HG02571 (cell line): ENCODE measurements around the gene PLAGL2.

Source experiments
- ATAC-seq: cut with Tn5 transposase; IDR thresholded peaks from one replicate; pipeline ENCODE4 v1.9.1; 2021; ENCODE audit warnings: mild to moderate bottlenecking, moderate library complexity; ENCODE audit not compliant: unreplicated experiment

Gene PLAGL2

DNA sequence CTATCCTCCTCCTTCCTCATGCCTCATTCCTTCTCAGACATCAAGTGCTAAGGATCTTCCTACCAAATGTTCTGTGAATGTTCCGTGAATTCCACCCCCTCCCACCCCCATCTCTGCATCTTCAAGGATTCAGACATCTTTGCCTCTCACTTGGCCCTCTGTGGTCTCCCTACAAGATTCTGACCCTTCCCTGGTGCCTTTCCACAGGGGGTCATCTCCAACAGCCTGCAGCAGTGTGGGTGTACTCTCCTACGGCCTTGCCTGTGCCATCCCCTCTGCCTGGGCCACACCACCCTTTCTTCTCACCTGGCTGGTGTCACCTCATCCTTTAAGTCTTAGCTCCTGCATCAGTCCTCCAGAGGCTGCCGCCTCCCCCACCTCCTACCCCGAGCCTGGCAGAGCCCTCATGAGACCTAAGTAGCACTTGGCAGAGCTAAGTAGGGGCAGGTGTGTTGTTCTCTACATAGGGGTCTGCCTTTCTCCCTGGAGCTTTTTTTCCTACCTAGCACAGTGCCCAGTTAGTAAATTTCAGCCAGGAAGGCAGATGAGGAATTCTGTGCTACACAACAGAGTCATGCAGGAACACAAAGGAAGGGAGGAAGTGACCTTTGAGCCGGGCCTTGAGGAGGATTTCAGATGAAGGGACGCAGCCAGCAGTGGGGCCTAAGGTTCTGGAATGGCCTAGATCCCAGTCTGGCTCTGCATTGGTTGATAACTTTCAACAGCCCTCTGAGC lies 55.0 kb downstream of the PLAGL2 start:
- ATAC-seq: no peak

DNA sequence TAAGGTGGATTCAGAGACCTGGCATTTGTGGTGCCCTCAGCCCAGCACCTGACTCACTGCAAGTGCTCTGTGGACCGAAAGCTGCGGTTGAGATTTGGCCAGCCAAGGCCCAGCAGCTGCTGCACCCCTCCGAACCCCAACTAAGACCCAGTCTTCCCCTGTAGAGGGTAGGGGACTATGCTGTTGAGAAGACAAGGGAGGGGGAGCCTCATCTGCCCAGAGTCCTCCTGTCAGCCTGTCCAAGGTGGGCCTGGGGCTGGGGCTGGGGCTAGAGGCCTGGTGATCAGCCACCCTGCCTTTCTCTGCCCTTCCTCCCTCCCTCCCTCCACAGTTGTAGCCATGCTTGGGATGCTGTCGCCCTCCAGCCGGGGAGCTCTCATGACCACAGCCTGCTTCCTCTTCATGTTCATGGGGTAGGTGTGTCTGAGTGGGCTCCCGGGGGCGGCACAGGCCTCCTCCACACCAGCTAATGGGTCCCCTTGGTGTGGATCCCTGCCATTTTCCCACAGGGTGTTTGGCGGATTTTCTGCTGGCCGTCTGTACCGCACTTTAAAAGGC lies 57.2 kb downstream of the PLAGL2 start:
- no peak for ATAC-seq

DNA sequence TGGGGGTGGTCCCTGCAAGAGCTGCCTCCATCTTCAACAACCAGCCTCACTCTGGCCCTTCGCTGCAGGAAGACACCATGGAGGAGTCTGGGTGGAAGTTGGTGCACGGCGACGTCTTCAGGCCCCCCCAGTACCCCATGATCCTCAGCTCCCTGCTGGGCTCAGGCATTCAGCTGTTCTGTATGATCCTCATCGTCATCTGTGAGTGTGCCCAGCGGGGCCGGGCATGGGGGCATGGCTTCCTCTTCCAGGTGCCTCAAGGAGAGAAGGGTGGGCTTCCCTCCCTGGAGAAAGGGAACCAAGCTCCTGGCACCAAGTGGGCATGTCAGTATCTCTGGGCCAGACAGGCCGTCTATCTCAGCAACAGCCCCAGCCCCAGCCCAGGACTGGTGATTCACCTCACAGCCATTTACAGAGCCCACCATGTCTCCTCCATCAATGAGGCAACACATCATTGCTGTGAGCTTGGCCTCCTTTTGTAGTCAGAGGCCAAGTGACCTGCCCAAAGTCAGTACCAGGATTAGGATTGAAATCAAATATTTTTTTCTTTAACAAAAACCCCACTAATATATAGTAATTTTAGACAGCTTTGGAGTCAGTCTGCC lies 57.9 kb downstream of the PLAGL2 start:
- no peak for ATAC-seq

DNA sequence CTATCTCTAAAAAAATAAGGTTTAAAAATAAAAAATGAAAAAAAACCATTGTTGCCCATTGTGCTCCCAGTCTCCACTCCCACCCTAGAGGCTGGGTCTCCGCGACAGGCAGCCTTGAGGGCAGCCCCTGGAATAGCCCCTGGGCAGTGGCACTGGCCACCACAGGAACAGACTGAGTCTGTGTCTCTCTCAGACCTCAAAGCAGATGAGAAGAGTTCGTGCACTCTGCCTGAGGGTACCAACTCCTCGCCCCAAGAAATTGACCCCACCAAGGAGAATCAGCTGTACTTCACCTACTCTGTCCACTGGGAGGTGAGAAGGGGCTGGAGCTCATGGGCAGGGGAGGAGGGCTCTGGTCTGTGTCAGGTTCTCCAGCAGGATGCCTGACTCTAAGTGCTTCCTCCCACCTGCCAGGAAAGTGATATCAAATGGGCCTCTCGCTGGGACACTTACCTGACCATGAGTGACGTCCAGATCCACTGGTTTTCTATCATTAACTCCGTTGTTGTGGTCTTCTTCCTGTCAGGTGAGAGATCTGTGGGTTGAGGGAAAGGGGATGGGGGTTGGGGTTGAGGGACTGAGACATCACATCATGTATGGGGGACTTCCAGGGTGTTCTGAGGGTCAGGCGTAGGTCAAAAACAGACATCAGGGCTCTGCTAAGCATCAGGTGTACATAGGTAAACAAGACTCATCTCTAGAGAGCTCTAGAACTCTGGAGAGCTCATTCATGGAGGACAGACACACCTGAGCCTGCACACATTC lies 62.5 kb downstream of the PLAGL2 start:
- ATAC-seq: no peak

DNA sequence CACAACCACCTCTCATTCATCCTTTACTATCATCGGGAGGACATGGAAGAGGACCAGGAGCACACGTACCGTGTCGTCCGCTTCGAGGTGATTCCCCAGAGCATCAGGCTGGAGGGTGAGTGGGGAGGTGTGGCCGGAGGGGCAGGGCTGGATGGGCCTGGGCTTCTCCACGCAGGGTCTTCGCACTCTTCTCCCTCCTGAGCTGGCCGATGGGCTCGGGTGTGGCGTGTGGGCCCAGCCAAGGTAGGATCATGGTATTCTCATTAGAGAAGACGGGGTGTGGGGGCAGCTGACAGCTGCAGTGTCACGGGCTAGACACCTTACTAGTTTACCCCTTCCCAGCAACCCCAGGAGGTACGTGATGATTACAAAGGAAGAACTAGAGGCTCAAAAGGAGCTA lies 64.6 kb downstream of the PLAGL2 start:
- no peak for ATAC-seq
